ENCODE measurements around the gene ADA.
"Not testable (repeated sequence)": the region's sequence is repeated elsewhere in the genome, so short reads cannot be mapped to it uniquely, and the experiment has no call there.

ADA gene

GRCh38 chr20:44651684-44652423, at the start of gene ADA:
Gene ADA, minus strand, starts transcription at chr20:44651699. Its CDS starts 92 bp downstream, at chr20:44651607.
- peak; percentile 91 for DNase-seq (ENCODE audit: low spot score)

- DNase-seq (ENCODE audit: low spot score) = no peak
Measured at GRCh38 chr20:44700306-44700705, 48.8 kb upstream of the ADA start.

- DNase-seq (ENCODE audit: low spot score) = no peak
Measured at GRCh38 chr20:44698351-44698750, 46.9 kb upstream of the ADA start.

- not testable (repeated sequence) for DNase-seq (ENCODE audit: low spot score)
Measured at GRCh38 chr20:44697041-44697440, 45.5 kb upstream of the ADA start.

GRCh38 chr20:44696315-44696714, 44.8 kb upstream of the ADA start:
- DNase-seq (ENCODE audit: low spot score) = no peak

- DNase-seq (ENCODE audit: low spot score) = no peak
Measured at GRCh38 chr20:44695674-44696300, 44.3 kb upstream of the ADA start.

GRCh38 chr20:44695295-44695673, 43.8 kb upstream of the ADA start:
- DNase-seq (ENCODE audit: low spot score) = no peak

GRCh38 chr20:44694159-44694558, 42.7 kb upstream of the ADA start:
- no peak for DNase-seq (ENCODE audit: low spot score)

GRCh38 chr20:44693627-44694026, 42.1 kb upstream of the ADA start:
- DNase-seq (ENCODE audit: low spot score) = no peak

GRCh38 chr20:44692932-44693480, 41.5 kb upstream of the ADA start:
- peak; percentile 93 for DNase-seq (ENCODE audit: low spot score)

GRCh38 chr20:44691424-44692423, 40.2 kb upstream of the ADA start:
- DNase-seq (ENCODE audit: low spot score) = peak; percentile 71

GRCh38 chr20:44690781-44691423, 39.4 kb upstream of the ADA start:
- DNase-seq (ENCODE audit: low spot score) = peak; percentile 48

GRCh38 chr20:44689809-44690208, 38.3 kb upstream of the ADA start:
- no peak for DNase-seq (ENCODE audit: low spot score)

GRCh38 chr20:44688053-44688625, 36.6 kb upstream of the ADA start:
- no peak for DNase-seq (ENCODE audit: low spot score)

GRCh38 chr20:44686934-44687333, 35.4 kb upstream of the ADA start:
- DNase-seq (ENCODE audit: low spot score) = no peak

GRCh38 chr20:44684047-44684967, 32.8 kb upstream of the ADA start:
- DNase-seq (ENCODE audit: low spot score) = no peak

GRCh38 chr20:44683263-44684046, 32.0 kb upstream of the ADA start:
- peak; percentile 77 for DNase-seq (ENCODE audit: low spot score)

- DNase-seq (ENCODE audit: low spot score) = no peak
Measured at GRCh38 chr20:44681796-44682566, 30.5 kb upstream of the ADA start.

Measured in AG20443 (cell line).